HCT116 (cell line): ENCODE measurements around the gene RAMP3. TPM values are rescaled to one million over a fixed set of nuclear protein-coding genes. Genes with fewer than 3 reads are reported as not detected.

Experiments used
- ATAC-seq: fragments of 200-7000 bp; cut with Tn5 transposase; 2 replicates; pipeline ENCODE4 v1.9.1; 2020; ENCODE audit warnings: mild to moderate bottlenecking, moderate library complexity
- BruUV-seq: library from RNA; stranded (reverse); fragments of 400-500 nt; replicated peaks from 2 replicates; lab custom pipeline; 2021; lab: Mats Ljungman, UMichigan
- CTCF ChIA-PET: fragments of 300-600 bp; sonication (Branson Sonifier 250); formaldehyde crosslinking; loops from one replicate; lab custom pipeline; 2021; ENCODE audit warnings: antibody characterized with exemption; lab: Charles Lee
- POLR2A ChIA-PET: fragments of 300-600, 350-600 bp; sonication (Branson Sonifier 250); formaldehyde crosslinking; loops from one replicate; lab custom pipeline; 2021; ENCODE audit warnings: antibody characterized with exemption; lab: Charles Lee
- RAD21 ChIA-PET, 2 experiments: fragments of 300-600 bp; sonication (Branson Sonifier 250); formaldehyde crosslinking; loops; one replicate each; lab custom pipeline; 2023; ENCODE audit warnings: low total read pairs in 2 of 2; ENCODE audit not compliant: uncharacterized antibody in 2 of 2, unreplicated experiment in 2 of 2, low non-redundant PET in 1 of 2; lab: Charles Lee
- DNase-seq: peaks from one replicate; pipeline ENCODE4 v3.0.0-alpha.2; 2010; ENCODE audit warnings: low read depth, low spot score
- H2AFZ ChIP-seq: fragments of 200-600 bp; shearing (Covaris generic), sonication (generic); 2 replicates; pipeline ENCODE4 v1.6.1; 2017; ENCODE audit warnings: low read depth, mixed run types, mixed read lengths, antibody characterized with exemption, low read length; ENCODE audit not compliant: poor library complexity, severe bottlenecking
- H3K27ac ChIP-seq: 2 replicates; pipeline ENCODE4 v1.5.1; 2012; ENCODE audit warnings: low read depth, low read length
- H3K27me3 ChIP-seq: fragments of 200-600 bp; sonication (generic); 2 replicates; pipeline ENCODE4 v1.6.1; 2016; ENCODE audit warnings: mixed run types, low read length, mixed read lengths; ENCODE audit not compliant: insufficient read depth
- H3K36me3 ChIP-seq, 2 experiments: fragments of 200-500 bp in 1 of 2; fragments of 200-600 bp in 1 of 2; sonication (Bioruptor generic) in 1 of 2; sonication (generic) in 1 of 2; 2 replicates each; pipeline versions ENCODE4 v1.5.1 to v1.6.1; 2014 to 2016; ENCODE audit warnings: low read length in 2 of 2, inconsistent platforms in 1 of 2, mixed read lengths in 1 of 2, mixed run types in 1 of 2; ENCODE audit not compliant: insufficient read depth in 2 of 2, control insufficient read depth in 1 of 2
- H3K4me1 ChIP-seq, 2 experiments: fragments of 200-600 bp in 1 of 2; sonication (generic) in 1 of 2; 2 replicates each; pipeline versions ENCODE4 v1.5.1 to v1.6.1; 2012 to 2017; ENCODE audit warnings: low read length in 2 of 2, inconsistent platforms in 1 of 2, mild to moderate bottlenecking in 1 of 2, mixed read lengths in 1 of 2, mixed run types in 1 of 2, moderate library complexity in 1 of 2; ENCODE audit not compliant: insufficient read depth in 2 of 2, control insufficient read depth in 1 of 2
- H3K4me2 ChIP-seq: fragments of 200-600 bp; sonication (generic); 2 replicates; pipeline ENCODE4 v1.6.1; 2017; ENCODE audit warnings: mixed run types, low read length, mixed read lengths
- H3K4me3 ChIP-seq, 2 experiments: fragments of 200-600 bp in 1 of 2; sonication (generic) in 1 of 2; replicated peaks in 1 of 2; 2 replicates each; pipeline ENCODE4 v1.5.1; 2011 to 2016; ENCODE audit warnings: low read length in 2 of 2, control low read depth in 1 of 2, low read depth in 1 of 2, mild to moderate bottlenecking in 1 of 2, mixed read lengths in 1 of 2, mixed run types in 1 of 2
- H3K79me2 ChIP-seq: fragments of 200-600 bp; sonication (generic); 2 replicates; pipeline ENCODE4 v1.6.1; 2017; ENCODE audit warnings: mild to moderate bottlenecking, mixed run types, low read length, moderate library complexity, mixed read lengths; ENCODE audit not compliant: insufficient read depth
- H3K9ac ChIP-seq: fragments of 200-600 bp; sonication (generic); 2 replicates; pipeline ENCODE4 v1.6.1; 2016; ENCODE audit warnings: low read length, mixed read lengths
- H3K9me2 ChIP-seq: fragments of 200-600 bp; sonication (generic), shearing (Covaris generic); 2 replicates; pipeline ENCODE4 v1.6.1; 2017; ENCODE audit warnings: mixed run types, mild to moderate bottlenecking, moderate library complexity; ENCODE audit not compliant: insufficient read depth
- H3K9me3 ChIP-seq, 2 experiments: fragments of 200-500 bp in 1 of 2; fragments of 200-600 bp in 1 of 2; sonication (Bioruptor generic) in 1 of 2; sonication (generic) in 1 of 2; 2 replicates each; pipeline ENCODE4 v1.6.1; 2014 to 2017; ENCODE audit warnings: low read length in 2 of 2, mixed read lengths in 2 of 2, inconsistent platforms in 1 of 2, low read depth in 1 of 2, mild to moderate bottlenecking in 1 of 2, mixed run types in 1 of 2, moderate library complexity in 1 of 2; ENCODE audit not compliant: control insufficient read depth in 1 of 2, insufficient read depth in 1 of 2
- H4K20me1 ChIP-seq: fragments of 200-600 bp; sonication (generic), shearing (Covaris generic); 2 replicates; pipeline ENCODE4 v1.6.1; 2017; ENCODE audit warnings: mixed run types, mild to moderate bottlenecking, moderate library complexity; ENCODE audit not compliant: insufficient read depth
- EZH2 ChIP-seq: fragments of 200-600 bp; sonication (generic); IDR thresholded peaks from 2 replicates; pipeline ENCODE4 v1.6.1; 2017; ENCODE audit warnings: antibody characterized with exemption, mixed run types
- EZH2phosphoT487 ChIP-seq: fragments of 200-600 bp; IDR thresholded peaks from 2 replicates; pipeline ENCODE4 v1.6.1; 2018; ENCODE audit warnings: antibody characterized with exemption, borderline replicate concordance
- JUND ChIP-seq: IDR thresholded peaks from 2 replicates; pipeline ENCODE4 v1.6.1; 2012
- MAX ChIP-seq: IDR thresholded peaks from 2 replicates; pipeline ENCODE4 v1.6.1; 2012
- POLR2A ChIP-seq: IDR thresholded peaks from 2 replicates; pipeline ENCODE4 v1.7.0; 2011; ENCODE audit warnings: borderline replicate concordance; ENCODE audit not compliant: insufficient read depth, insufficient read length; ENCODE audit errors: extremely low read depth
- SP1 ChIP-seq: IDR thresholded peaks from 2 replicates; pipeline ENCODE4 v1.6.1; 2012; ENCODE audit warnings: low read depth
- TCF7L2 ChIP-seq: IDR thresholded peaks from 2 replicates; pipeline ENCODE4 v1.7.0; 2011; ENCODE audit warnings: borderline replicate concordance, inconsistent platforms; ENCODE audit not compliant: insufficient read depth, insufficient read length; ENCODE audit errors: extremely low read depth
- YY1 ChIP-seq: IDR thresholded peaks from 2 replicates; pipeline ENCODE4 v1.6.1; 2011; ENCODE audit warnings: low read length, low read depth, moderate library complexity, mild to moderate bottlenecking; ENCODE audit not compliant: insufficient replicate concordance; ENCODE audit errors: extremely low read depth
- ZBTB33 ChIP-seq: IDR thresholded peaks from 2 replicates; pipeline ENCODE4 v1.6.1; 2011; ENCODE audit warnings: mild to moderate bottlenecking, low read length, moderate library complexity; ENCODE audit not compliant: insufficient replicate concordance; ENCODE audit errors: extremely low read depth
- ZFX ChIP-seq: fragments of 450-650 bp; IDR thresholded peaks from 2 replicates; pipeline ENCODE4 v1.6.1; 2017
- intact Hi-C: fragments of 100-400 bp; cut with micrococcal nuclease; formaldehyde crosslinking; loops from 2 replicates; pipeline ENCODE4 v1.10.0; 2022
- total RNA-seq: library from RNA; stranded (reverse); gene quantifications from one replicate; pipeline ENCODE4 v1.2.1, GENCODE V29; 2021; ENCODE audit not compliant: unreplicated experiment
- TF ChIP-seq, protein P1 (sequence below): IDR thresholded peaks from 2 replicates; pipeline ENCODE4 v1.6.1; 2012; ENCODE audit warnings: low read depth

Gene RAMP3
- total RNA-seq, 1 experiment from 2014 or later, result not detected

GRCh38 chr7:45160417-45160881 lies 2.9 kb downstream of the RAMP3 start (continued):
- no peak for TF ChIP-seq ZBTB33
- no peak for TF ChIP-seq POLR2A
- TF ChIP-seq, protein P1, sequence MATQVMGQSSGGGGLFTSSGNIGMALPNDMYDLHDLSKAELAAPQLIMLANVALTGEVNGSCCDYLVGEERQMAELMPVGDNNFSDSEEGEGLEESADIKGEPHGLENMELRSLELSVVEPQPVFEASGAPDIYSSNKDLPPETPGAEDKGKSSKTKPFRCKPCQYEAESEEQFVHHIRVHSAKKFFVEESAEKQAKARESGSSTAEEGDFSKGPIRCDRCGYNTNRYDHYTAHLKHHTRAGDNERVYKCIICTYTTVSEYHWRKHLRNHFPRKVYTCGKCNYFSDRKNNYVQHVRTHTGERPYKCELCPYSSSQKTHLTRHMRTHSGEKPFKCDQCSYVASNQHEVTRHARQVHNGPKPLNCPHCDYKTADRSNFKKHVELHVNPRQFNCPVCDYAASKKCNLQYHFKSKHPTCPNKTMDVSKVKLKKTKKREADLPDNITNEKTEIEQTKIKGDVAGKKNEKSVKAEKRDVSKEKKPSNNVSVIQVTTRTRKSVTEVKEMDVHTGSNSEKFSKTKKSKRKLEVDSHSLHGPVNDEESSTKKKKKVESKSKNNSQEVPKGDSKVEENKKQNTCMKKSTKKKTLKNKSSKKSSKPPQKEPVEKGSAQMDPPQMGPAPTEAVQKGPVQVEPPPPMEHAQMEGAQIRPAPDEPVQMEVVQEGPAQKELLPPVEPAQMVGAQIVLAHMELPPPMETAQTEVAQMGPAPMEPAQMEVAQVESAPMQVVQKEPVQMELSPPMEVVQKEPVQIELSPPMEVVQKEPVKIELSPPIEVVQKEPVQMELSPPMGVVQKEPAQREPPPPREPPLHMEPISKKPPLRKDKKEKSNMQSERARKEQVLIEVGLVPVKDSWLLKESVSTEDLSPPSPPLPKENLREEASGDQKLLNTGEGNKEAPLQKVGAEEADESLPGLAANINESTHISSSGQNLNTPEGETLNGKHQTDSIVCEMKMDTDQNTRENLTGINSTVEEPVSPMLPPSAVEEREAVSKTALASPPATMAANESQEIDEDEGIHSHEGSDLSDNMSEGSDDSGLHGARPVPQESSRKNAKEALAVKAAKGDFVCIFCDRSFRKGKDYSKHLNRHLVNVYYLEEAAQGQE, result no peak
- TF ChIP-seq JUND, result no peak

- Histone ChIP-seq H3K4me2 (no peak overlapping the region), H3K36me3 (no peaks in the 10 kb centered on the region), H3K9me3 (no peaks in the 10 kb centered on the region; a peak in 1 of 4 replicates), H3K27me3 (no peaks in the 10 kb centered on the region), H3K9me2 (no peaks in the 10 kb centered on the region), H3K79me2 (no peaks in the 10 kb centered on the region), H2AFZ (no peak overlapping the region), H4K20me1 (no peaks in the 10 kb centered on the region), H3K9ac (no peak overlapping the region), H3K4me3 (no peak overlapping the region), H3K4me1 (no peaks in the 10 kb centered on the region), H3K27ac (no peak overlapping the region)
- TF ChIP-seq JUND (no peak), POLR2A (no peak), EZH2phosphoT487 (no peak), ZFX (no peak), SP1 (no peak), YY1 (no peak), MAX (no peak), EZH2 (no peak), TCF7L2 (no peak)
- ChIA-PET POLR2A (no interaction called here), RAD21 (no interaction called here), CTCF (no interaction called here)
- no TSS peak for BruUV-seq
- intact Hi-C loops, result no loop called here
- no peak for DNase-seq
- no peak for ATAC-seq
These were observed 3.5 kb downstream of the RAMP3 start for GRCh38 chr7:45161138-45161537.
